ENCODE data around the gene DLGAP1.

Gene DLGAP1

GRCh38 chr18:4284528-4284927, 170.6 kb downstream of the DLGAP1 start:
- no peak for DNase-seq

GRCh38 chr18:4283746-4284291, 171.3 kb downstream of the DLGAP1 start:
- no peak for DNase-seq

- no peak for DNase-seq
Measured at GRCh38 chr18:4282954-4283353, 172.2 kb downstream of the DLGAP1 start.

- no peak for DNase-seq
Measured at GRCh38 chr18:4276953-4277585, 178.0 kb downstream of the DLGAP1 start.

- DNase-seq, result no peak
Measured at GRCh38 chr18:4271952-4272351, 183.2 kb downstream of the DLGAP1 start.

GRCh38 chr18:4270988-4271387, 184.1 kb downstream of the DLGAP1 start:
- no peak for DNase-seq

- no peak for DNase-seq
Measured at GRCh38 chr18:4270016-4270415, 185.1 kb downstream of the DLGAP1 start.

- DNase-seq, result no peak
Measured at GRCh38 chr18:4267641-4268040, 187.5 kb downstream of the DLGAP1 start.

GRCh38 chr18:4264347-4264791, 190.7 kb downstream of the DLGAP1 start:
- no peak for DNase-seq

GRCh38 chr18:4260107-4260506, 195.0 kb downstream of the DLGAP1 start:
- no peak for DNase-seq

- no peak for DNase-seq
Measured at GRCh38 chr18:4256766-4257417, 198.2 kb downstream of the DLGAP1 start.

- DNase-seq, result no peak
Measured at GRCh38 chr18:4254840-4255239, 200.3 kb downstream of the DLGAP1 start.

GRCh38 chr18:4252829-4253228, 202.3 kb downstream of the DLGAP1 start:
- no peak for DNase-seq

GRCh38 chr18:4251873-4252272, 203.2 kb downstream of the DLGAP1 start:
- no peak for DNase-seq

GRCh38 chr18:4251206-4251605, 203.9 kb downstream of the DLGAP1 start:
- DNase-seq, result no peak

- no peak for DNase-seq
Measured at GRCh38 chr18:4250141-4250540, 205.0 kb downstream of the DLGAP1 start.

GRCh38 chr18:4248686-4249085, 206.4 kb downstream of the DLGAP1 start:
- no peak for DNase-seq

- DNase-seq, result no peak
Measured at GRCh38 chr18:4246374-4246773, 208.7 kb downstream of the DLGAP1 start.

GRCh38 chr18:4245456-4245855, 209.7 kb downstream of the DLGAP1 start:
- DNase-seq, result no peak

- no peak for DNase-seq
Measured at GRCh38 chr18:4242431-4243161, 212.5 kb downstream of the DLGAP1 start.

- DNase-seq, result no peak
Measured at GRCh38 chr18:4241090-4241617, 214.0 kb downstream of the DLGAP1 start.

GRCh38 chr18:4238966-4239365, 216.1 kb downstream of the DLGAP1 start:
- DNase-seq, result no peak

GRCh38 chr18:4237664-4238041, 217.5 kb downstream of the DLGAP1 start:
- DNase-seq, result no peak
